DMS 273 (cell line): Measurements from ENCODE around the gene SIDT2.

ENCODE experiments used
- DNase-seq: peaks from one replicate; lab custom pipeline; 2025; ENCODE audit not compliant: unreplicated experiment; lab: John Stamatoyannopoulos, UW

Gene SIDT2

DNA sequence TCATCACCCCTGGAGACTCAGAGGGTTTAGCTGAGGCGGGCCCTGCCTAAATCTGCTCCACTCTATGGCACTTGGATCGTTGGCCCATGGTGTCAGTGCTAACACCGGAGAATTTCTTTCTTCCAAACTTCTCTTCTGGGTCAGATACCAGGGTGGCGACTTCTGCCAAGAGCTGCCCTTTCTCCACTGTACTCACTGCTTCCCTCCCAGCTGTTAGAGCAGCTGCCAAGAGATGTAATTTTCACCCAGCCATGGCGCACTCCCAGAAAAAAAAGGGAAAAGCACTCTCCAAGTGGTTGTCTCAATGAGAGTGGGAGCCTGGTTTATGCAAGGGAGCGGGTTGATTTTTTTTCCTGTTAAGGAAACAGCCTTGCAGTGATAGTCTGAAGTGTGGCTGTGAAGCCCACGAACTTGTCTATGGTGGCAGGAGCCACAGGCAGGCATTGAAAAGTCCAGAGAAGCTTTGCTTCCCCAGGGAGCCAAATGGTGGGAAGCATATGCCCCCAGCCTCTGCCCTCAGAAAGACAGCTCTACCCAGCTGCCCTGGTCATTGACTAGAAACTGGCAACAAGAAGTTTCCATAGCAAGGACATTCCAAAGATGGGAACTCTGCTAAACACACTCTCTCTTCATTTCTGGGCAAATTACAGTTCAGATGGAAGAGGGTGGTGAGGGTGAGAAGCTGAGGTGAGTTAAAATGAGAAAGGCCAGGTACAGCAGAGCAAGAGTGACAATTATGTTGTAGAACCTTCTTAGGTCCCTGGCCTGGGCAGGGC lies 42.6 kb downstream of the SIDT2 start:
- DNase-seq: peak; percentile 79

DNA sequence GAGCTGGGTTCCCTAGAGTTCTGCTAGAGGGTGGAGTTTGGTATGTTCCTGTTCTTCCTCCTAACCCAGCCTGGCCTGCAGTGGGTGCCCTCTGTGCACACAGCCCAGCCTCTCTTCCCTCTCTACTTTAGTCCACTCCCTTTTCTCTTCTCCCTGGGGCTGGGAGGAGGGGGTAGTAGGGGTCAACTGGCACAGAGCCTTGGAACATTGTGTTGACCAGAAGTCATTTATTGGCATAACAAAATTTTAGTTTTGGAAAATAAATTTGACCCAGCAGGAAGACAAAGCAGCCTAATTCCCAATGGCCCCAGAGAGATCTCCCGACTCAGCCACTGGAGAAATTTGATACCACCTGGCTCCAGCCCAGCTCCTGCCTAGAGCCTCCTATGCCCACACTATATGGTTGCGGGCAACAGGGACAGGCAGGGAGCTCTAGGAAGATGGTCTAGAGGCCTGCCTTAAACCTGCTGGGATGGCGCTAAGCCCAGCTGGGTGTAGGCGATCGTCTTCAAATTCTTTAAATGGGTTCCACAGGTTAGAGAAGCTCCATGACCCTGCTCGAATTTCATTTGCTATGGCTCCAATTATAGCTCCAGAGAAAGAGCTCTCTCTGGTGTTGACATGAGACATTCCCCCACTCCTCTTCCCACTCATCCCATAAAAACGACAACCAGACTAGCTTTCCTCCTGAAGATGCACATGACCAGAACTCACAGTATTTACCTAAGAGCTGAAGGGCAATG lies 43.4 kb downstream of the SIDT2 start:
- DNase-seq: peak; percentile 89

DNA sequence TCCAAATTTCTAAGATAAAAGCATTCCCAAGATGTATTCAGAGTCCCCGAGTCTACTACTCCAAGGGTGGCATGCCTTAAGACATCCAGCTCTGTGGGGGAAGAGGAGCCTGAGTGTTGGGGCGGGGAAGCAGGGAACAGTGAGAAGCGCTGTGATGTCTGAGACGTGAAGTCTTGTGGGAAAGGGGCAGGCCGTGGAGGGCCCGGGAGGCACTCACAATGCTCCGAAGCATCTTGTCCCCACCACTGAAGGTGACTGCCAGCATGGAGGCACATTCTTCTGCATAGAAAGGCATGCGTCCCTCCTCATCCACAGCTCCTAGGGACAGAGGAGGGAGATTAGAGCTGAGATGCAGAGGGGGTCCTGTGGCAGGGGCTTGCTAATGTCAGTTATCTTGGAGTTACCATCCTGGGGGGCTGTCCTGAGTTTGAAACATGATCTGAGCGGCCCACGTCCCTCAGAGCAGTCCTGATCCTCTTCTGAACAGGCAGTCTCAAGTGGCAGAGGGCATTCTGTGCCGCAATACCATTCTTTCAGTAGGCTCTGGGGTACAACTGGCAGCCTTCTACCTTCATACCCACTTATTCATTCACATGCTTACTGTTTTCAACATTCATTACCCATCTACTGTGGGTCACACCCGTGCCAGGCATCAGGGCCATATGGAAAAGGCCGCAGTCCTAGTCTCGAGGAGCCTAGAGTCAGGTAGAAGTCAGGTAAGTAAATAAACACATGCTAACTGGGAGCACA lies 44.6 kb downstream of the SIDT2 start:
- no peak for DNase-seq

DNA sequence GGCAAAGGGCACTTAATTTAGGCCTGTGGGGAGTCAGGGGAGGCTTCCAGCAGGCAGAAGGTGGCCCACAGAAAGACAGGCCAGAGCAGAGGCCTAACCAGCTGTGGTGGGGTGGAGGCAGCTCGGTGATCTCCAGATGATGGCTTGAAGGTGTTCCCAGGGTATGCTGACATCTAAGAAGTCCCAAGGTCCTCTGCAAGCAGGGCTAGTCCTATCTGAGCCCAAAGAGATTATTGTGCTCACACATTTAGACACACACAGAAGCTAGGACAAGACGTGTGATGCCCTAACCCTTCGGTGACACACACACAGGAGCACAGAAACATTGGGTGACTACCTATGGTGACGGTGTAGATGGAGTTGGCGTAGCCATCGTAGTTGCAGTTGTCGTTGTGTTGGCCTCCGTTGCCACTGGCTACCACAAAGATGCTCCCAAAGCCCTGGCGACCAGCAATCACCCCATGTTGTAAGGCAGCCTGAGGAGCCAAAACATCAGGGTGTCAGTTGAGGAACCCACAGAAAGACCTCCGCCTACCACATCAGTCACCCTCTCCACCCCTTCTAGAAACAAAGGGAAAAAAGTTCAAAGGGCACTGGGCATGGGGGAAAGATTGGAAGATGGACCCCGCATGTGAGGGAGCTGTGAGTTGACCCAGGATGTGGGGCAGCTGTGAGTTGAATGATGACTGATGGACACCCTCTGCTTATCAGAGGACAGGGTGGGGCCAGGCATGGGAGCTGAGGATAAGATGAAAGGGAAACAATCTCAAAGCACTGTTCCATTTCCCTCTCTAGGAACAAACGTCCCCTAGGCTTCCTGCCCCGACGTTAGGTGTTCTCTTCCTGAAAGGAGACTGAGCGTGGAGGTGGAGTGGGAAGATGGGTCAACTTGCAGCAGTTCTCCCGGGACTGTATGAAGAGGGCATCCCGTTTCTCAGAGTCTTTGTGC lies 45.5 kb downstream of the SIDT2 start:
- no peak for DNase-seq

DNA sequence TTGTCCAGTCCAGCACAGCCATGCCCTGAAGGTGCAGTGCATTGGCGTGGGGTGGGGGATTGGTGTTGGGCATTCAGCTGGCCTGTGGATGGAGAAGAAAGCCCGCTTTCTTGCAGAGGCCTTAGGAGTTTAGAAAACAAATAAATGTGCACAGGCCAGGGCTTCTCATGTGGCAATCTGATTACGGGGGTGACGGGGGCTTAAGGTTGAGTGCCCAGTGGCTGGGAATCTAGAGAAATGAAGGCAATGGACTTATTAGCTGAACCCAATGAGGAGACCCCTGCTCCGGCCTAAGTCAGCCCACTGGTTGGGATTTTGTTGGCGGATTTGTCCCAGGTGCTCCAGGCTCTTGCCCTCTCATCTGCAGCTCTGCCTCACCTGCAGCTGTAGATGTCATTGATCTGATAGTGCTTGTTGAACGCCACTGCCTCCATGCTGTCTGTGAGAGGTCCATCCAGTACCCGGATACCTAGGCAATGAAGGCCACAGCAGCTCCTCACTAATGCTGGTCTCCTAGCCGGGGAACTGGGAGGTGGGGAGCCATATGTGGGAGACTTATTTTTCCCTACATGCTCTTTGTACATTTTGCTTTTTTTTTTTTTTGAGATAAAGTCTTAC lies 47.1 kb downstream of the SIDT2 start:
- no peak for DNase-seq

DNA sequence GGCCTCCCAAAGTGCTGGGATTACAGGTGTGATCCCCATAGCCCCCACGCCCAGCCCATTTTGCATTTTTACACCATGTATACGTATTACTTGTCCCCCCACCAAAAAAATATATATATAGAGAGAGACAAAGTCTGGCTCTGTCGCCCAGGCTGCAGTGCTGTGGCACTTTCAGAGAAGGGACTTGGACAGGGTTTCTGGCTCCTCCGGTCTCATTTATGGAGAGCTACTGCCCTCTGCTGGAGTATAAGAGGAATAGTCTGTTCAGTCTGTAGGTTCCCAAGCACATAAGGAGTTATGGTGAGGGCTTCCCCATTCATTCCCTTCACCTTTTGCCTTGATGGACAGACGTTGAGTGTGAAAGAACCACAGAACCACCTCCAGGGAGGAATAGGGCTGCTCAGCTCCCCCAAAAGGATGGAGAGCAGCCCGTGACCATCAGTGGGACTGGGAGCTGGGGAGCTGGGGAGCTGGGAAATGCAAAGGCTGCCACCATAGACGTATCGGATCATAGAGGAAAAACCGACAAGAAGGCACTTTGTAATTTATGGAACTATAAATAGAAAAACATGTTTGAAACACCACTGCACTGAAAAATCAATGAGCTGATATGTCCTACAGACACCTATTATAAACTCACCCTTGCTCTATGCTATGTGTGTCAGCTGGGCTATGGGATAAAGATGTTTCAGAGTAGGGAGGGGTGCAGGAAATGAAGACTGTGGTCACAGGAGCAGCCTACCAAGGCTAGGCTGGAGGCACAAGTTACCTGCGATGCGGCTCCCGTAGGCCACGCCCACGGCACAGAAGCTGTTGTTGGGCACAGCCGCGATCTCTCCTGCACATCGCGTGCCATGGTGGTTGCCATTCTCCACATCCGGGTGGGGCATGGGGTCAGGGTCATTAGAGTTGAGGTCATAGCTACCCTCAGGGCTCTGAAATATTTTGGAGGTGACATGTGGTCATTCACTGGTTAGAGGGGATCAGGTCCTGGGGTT lies 48.1 kb downstream of the SIDT2 start:
- peak; percentile 74 for DNase-seq

DNA sequence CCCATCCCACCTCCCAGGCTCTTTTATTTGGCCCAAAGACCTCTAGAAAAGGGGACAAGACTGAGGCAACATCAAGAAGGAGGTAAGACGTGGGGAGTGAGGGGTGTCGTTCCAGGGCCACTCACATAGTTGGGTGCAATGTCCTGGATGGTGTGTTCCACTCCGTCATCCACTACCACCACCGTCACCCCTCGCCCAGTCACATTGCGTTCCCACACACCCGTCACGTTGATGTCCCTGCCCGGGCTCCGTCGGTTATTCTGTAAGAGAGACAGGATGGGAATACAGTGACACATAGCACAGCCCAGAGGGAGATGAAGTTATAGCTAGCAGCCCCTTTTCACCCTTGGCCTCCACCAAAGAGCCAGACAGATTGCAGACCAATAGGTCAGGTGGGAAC lies 49.5 kb downstream of the SIDT2 start:
- no peak for DNase-seq

DNA sequence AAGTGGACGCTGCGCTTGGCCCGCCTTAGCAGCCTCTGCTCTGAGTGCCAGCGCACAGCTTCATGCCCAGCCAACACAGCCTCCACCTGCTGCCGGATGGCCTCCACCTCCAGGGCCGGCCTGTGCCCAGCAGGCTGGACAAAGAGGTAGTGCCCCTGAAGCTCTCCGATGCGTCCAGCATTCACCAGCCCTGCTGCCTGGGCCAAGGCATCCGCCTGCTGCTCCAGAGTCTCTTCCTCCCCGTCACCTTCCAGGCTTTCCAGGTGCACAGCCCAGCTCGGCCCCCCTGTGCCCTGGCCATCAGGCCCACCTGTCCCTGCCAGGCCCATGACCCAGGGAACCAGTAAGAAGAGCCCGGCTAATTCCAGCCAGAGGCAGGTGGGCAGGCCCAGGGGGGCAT lies 50.9 kb downstream of the SIDT2 start:
- DNase-seq: no peak

DNA sequence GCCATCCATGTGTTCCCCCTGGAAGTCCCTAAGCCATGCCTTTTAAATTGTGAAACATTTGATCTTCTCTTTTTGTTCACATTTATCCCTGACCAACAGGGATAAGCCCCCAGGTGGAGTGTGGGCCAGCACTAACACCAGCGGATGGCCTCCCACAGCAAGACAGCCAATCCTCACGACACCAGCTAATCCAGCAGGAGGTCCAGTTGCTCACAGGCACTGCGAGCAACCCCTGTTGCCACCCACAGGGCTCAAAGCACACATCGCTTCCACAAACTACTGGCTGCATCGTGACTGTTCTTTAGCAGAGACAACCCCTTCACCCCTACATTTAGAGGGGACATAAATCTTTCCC lies 51.4 kb downstream of the SIDT2 start:
- no peak for DNase-seq

DNA sequence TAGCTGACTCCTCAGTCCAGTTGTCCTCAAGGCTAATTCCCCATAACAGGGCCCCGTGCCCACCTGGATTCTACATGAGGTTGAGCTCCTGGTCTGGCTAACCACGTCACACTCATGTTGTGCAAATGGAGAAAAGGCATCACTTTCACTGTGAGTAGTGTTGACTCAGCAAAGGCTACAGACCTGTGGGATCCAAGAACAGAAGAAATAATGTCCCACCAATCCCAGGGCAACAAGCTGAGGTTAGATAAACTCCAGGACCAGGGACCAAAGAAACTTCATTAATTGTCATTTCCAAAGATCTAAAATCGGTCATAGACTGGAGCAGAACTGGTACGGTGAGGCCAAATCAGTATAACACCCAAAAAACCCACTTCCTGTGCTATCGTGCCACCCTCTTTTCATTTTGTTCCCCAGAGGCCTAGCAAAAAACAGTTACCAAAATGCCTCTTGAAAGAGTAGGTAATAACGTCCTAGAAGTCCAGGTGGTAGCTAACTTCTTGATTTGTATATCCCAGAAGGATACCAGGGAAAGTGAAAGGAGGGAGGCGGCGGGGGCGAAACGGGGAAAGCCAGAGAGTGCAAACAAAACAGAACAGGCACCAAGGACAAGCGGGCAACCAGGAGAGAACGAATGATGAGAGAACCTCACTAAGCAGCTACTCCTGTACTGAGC lies 51.9 kb downstream of the SIDT2 start:
- no peak for DNase-seq

DNA sequence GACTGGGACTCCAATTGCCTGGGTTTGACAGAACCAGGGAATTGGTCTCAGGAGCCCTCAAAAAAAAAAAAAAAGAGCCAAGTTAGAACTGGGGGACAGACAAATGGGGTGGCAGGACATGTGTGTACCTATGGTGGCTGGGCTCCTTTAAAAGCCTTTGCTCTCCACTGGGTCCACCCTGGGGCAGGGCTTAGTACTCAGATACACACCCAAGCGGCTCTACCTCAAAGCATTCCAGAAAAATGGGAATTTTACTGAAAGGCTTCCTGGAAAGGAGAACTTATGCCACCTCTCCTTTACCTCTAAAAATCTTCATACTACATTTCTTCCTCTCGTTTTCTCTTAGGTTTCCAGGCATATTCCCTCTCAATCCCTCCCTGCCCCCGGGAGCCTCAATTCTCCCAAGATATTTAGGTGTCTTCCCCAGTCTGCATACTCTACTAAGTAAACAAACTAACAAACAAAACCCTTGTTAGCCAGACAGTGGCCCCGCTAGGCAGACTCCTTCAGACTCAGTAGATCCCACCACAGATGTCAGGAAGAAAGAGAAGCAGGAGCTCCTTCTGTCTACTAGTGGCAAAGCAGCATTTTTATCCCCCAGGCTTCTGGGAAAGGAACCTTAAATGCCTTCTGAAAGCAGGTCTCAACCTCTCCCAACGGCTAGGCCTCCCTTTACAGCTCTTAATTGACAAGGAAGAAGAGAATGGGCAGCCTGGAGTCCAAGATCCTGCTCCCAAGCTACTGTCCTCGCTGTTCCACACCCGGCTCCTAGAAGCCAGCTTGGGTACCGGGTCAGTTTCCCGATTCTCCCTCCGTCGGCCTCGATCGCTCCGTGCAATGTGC lies 52.7 kb downstream of the SIDT2 start:
- DNase-seq: peak; percentile 29

DNA sequence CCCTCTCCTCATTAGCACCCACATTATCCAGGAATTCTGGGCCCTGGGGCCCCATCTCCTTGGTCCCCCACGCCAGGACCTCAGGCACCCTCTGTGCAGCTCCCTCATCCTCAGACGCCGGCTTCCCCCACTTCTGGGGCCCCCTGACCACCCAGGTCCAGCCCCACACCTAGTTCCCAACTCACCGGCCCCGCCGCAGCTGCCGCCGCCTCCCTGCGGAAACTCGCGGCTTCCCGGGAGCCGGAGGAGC lies 53.2 kb downstream of the SIDT2 start, which contains the start of gene PCSK7:
TSS of gene PCSK7 (minus strand) at position 232 of the 250 bp plus-strand sequence. CDS start 2,229 bp downstream, outside the sequence.
- no peak for DNase-seq

DNA sequence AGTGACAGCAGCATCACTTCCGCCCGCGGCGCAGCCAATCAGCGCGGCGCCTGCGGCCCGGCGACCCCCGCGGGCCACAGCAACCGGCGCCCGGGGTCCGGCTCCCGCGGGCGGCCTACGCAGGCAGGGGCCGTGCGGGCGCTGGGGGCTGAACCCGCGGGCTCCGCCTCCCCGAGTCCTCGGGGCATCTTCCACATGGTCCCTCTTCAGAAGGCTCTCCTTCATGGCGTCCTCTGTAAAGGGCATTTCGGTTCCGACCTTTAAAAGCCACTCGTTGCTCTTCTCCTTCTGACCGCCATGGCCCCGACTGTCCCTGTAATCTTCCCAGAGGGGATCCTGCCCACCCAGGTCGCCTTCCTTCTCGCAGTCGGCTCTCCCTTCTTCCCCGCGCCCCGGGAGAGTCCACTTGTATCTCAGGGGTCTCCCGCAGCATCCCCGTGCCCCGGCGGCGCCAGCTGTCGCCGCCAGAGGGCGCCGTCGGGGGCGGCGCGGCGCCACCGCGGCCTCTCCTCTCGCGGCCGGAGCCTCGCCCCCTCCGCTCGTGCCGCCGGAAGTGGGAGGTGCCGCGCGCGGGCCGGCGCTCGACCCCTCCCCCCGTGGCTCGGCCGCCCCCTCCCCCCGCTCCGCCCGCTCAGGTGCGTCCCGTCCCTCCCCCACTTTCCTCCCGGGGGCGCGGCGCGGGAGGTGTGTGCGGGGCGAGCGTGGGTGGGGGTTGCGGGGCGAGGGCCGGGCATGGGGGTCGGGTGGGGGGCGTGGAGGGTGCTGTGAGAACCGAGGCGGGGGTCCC lies 53.7 kb downstream of the SIDT2 start, which contains the start of gene RNF214:
TSS of gene RNF214 (plus strand) at position 580 of the 787 bp plus-strand sequence. CDS start 1,602 bp downstream, outside the sequence.
- DNase-seq: peak; percentile 88

DNA sequence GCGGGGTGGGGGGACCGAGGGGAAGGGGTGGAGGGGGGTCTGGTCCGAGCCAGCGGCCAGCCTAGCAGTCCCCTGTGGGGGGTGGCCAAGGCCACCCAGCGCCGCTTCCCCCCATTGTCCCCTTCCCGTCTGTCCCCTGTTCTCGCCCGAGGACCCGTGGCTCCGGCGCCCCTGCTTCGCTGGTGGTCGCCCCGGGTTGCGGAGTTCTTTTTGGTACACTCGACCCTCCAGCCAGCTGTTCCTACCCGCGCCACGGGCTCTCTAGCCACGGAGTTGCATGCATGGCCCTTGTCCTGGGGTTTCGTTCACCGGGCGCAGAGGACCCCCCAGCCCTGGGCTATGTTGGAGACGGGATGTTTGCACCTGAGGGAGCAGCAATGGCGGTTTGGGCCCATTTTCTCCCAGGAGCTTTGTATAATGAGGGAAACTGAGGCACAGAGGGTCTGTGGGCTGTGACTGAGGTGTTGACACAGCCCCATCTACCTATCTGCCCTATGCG lies 54.4 kb downstream of the SIDT2 start:
- peak; percentile 31 for DNase-seq

DNA sequence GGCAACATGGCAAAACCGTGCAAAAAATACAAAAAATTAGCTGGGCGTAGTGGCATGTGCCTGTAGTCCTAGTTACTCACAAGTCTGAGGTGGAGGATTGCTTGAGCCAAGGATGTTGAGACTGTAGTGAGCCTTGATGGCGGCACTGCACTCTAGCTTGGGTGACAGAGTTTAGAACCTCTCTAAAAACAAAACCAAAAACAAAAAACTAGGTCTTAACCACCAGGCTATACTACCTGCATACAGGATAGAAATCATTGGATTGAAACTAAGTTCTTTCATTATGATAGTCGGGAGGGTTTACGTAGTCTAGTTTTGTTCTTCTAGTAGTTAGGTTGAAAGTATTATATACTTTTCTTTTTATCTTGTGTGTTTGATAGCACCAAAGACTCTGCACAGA lies 59.7 kb downstream of the SIDT2 start:
- no peak for DNase-seq

DNA sequence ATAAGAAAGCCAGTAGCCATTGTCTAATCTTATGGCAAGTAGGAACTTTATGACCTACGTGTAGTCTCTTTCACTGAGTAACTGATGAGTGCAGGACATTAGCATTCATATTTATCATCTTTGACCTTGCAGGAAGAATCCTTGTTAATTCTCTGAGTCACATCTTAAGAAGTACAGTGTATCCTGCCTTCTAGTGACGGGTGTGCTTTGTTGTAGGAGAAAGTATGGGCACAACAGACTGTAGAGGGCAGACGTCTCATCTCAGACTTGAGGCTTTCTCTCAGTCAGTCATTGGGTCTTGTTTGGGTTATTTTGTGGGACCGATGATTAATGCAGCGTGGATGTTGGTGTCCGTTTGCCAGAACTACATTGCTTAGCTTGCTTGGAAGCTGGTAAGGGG lies 60.8 kb downstream of the SIDT2 start:
- no peak for DNase-seq
